Endometrium (tissue), 2 donors: ENCODE measurements around the gene ARID4A.
"Not testable (repeated sequence)": the region's sequence is repeated elsewhere in the genome, so short reads cannot be mapped to it uniquely, and the experiment has no call there.

Experiments
- FAIRE-seq: peaks from 2 replicates; lab custom pipeline; 2012; peaks lifted over from hg19 to GRCh38; lab: Jason Lieb, UNC
- donor health status: control.
- donor health status: control.

ARID4A gene

DNA sequence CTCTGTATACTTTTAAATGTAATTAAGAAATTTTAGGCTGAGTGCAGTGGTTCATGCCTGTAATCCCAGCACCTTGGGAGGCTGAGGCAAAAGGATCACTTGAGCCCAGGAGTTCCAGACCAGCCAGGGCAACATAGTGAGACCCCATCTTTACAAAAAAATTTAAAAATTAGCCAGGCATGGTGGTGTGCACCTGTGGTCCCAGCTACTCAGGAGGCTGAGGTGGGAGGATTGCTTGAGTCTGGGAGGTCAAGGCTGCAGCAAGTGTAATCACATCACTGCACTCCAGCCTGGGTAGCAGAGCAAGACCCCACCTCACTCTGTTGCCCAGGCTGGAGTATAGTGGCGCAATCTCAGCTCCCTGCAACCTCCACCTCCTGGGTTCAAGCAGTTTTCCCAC is 63.9 kb downstream of the ARID4A start:
- not testable (repeated sequence) for FAIRE-seq

DNA sequence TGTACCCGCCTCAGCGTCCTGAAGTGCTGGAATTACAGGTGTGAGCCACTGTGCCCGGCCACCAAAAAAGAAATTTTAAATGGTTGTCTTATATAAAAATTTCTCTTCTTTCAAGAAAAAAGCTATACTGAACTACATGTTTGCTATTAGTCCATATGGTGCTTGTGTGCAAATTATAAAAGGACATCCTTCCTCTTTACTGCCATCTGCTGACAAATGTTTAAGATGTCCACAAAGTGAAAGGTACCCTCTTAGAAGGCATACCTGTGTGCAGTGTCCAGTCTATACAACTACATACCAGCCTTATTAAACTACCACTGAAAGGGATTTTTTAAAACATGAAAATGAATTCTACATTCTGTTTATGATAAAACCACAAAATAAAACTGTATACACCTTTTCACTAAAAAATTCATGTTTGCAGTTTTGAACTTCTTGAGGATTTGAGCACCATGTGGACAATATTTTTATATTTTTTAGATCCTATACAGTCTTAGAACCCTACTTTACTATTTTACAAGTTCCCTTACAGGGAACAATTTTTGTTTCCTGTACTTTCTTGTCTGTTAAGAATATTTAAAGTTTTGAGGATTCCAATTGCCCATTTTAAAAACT is 64.5 kb downstream of the ARID4A start:
- FAIRE-seq, result no peak

DNA sequence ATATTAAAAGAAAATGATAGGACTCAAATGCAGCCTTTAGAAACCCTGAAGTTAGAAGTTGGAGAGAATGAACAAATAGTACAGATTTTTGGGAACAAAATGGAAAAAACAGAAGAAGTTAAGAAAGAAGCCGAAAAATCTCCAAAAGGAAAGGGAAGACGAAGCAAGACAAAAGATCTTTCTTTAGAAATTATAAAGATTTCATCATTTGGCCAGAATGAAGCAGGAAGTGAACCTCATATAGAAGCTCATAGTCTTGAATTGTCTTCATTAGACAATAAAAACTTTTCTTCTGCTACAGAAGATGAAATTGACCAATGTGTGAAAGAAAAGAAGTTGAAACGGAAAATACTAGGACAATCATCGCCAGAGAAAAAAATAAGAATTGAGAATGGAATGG is 66.0 kb downstream of the ARID4A start:
- no peak for FAIRE-seq

DNA sequence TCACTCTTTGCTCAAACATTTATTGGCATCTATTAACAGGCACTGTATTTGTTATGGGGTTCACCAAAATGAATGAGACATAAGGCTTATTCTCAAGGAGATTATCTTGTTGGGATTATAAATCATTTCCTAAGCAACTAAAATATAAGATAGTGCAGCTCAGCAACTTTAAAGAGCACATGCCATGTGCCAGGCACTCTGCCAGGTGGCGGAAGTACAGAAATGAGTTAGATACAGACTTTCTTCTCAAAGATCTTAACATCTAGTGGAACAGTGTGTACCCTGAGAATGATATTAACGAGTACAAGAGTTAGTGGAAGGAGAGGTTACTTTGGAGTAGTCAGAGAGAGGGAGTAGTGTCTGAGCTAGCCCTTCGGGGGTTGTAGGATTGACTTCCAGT is 68.9 kb downstream of the ARID4A start:
- FAIRE-seq, result no peak

DNA sequence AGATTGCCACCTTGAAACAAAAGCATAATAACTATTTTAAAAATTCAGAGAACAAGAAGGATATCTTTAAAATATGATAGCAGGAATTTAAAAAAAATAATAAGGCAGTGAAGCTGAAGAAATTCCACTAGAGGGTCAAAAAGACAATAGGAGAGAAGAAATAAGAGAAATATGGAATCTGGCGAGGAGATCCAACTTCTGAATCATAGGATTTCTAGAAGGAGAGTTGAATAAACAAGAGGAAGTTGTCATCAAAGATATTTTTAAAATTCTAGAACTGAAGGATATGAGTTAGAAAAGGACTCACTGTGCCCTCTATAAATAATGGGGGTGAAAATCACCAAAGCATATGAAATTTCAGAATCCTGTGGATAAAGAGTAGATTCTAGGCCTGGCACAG is 70.6 kb downstream of the ARID4A start:
- no peak for FAIRE-seq

DNA sequence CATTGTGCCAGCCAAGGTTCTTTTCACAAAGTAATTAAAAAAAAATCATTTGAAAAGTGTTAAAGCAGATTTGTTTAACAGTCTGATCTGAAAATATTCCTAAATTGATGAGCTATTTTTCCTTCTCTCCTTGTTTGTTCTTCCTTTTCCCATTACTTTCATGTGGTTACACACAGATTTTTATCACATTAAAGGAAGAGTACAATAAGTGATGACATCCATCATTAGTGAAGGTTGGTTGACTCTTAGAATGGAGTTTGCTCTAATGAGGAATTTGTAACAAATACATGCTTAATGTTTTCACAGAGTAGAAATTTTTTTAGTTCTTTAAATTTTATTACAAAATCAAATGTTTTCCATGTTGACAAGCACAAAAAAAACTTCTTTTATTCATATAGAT is 78.4 kb downstream of the ARID4A start:
- no peak for FAIRE-seq

DNA sequence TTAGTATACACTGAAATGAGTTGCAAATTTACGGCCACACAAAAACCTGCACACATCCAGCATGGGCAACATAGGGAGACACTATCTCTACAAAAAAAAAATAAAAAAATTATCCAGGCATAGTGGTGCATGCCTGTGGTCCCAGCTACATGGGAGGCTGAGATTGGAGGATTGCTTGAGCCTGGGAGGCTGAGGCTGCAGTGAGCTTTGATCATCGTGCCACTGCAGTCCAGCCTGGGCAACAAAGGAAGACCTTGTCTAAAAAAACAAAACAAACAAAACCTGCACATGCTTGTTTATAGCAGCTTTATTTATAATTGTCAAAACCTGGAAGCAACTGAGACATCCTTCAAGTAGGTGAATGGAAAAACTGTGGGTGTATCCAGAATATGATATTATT is 92.5 kb downstream of the ARID4A start:
- FAIRE-seq, result no peak

DNA sequence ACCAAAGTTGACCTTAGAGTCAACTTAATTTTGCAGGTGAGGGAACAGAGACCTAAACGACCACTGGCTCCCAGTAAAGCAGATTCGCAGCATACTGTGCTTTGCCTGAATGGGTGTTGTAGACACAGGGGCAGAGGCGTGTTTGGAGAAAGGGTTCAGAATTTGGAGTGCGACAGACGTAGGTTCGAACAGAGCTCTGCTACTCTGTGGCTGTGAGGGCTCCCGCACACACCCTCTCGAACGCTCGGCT is 97.1 kb downstream of the ARID4A start:
- no peak for FAIRE-seq

DNA sequence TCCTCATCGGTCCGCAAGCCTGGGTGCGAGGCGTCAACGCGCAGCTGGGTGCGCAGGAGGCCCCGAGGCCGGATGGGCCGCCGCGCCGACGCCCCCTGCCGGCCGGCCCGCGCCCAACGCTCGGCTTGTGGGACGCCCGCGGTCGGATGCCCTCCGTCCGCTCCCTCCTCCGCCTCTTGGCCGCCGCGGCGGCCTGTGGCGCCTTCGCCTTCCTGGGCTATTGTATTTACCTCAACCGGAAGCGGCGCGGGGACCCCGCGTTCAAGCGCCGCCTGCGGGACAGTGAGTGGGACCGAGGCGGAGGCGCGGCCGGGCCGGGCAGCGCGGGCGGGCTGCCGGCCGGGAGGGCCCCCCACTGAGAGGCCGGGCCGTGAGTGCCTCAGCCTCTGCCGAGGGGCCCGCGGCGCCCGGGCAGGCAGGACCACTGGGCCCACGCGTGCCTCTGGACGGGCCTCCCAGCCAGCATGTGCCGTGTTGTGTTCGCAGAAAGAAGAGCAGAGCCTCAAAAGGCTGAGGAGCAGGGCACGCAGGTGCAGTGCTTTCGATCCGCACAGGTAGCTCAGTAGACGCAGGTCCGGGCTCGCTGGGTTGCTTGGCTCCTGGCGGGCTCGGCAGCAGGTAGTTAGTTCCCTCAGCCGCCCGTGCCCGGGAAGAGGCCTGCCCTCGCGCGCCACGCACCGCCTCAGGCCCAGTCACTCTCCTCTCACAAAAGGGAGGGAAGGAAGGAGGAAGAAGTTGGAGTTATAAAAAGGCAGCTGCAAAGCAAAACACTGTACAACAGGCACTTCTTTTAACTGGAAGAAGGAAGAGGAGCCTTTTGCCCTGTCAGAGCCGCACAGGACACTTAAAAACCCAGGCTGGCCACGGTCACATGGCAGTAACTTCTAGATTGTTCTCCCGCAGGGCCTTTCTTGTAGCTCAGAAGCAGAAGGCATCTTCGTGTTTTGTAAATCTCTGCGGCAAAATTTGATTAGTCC is 97.7 kb downstream of the ARID4A start, which contains the start of gene TOMM20L:
TSS of gene TOMM20L (plus strand) at position 119 of the 977 bp plus-strand sequence. CDS start at position 147, 28 bp downstream.
- FAIRE-seq, result no peak

DNA sequence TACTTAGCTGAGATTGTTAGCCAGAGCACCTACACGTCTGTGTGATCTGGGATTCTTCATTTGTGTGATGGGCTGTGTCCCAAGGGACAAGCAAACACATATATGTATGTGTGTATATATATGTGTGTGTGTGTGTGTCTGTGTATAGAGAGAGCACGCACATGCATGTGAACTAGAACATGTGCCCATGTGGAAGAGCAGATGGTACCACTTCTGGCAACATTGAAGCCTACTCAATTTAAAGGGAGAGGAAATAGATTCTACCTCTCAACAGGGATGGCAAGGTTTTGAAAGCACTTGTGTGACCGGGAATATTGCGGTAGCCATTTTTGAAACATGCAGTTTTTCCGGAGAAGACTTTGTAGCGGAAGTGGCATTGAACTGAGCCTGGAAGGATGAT is 98.8 kb downstream of the ARID4A start:
- FAIRE-seq, result no peak

DNA sequence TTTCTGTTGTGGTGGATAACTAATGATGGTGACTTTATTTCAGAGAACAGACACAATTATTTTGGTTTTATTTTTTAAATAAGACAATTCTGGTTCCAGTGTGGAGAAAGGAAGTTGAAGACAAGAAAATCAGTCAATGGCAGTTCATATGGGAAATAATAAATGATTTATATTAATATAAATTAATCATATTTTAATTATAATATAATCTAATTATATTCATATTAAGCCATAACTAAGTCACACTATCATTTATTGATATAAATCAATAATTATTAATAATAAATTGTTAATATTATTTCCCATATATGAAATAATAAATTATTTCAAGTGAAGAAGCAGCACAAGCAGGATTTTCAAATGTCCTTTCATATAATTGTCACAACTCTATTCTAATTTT is 100.1 kb downstream of the ARID4A start:
- no peak for FAIRE-seq

DNA sequence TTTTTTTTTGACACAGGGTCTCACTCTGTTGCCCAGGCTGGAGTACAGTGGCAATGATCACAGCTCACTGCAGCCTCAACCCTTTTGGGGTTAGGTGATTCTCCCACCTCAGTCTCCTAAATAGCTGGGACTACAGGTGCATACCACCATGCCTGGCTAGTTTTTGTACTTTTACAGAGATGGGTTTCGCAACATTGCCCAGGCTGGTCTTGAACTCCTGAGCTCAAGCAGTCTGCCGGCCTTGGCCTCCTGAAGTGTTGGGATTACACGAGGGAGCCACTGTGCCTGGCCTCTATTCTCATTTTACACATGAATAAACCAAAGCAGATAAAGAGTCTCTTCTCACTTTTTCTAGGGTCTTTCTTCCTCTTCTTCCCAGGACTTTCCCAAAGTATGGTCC is 100.5 kb downstream of the ARID4A start:
- FAIRE-seq, result no peak

DNA sequence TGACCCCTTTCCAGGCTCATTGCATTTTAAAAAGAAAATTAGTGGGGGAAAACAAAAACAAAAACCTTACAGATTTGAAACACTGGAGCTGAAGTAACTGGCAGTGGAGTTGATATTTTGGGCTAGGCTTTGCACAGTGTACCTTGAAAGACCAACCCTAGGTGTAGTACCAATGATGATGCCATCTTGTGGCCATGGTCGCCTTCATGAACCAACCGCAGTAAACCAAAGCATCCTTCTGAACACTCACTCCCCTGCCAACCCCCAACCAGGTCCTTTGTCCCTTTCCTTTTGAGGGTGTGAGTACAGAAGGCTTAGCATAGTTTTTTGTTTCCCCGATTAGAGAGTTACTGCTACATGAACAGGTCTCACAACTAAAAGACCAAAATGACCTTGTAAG is 103.2 kb downstream of the ARID4A start:
- no peak for FAIRE-seq

DNA sequence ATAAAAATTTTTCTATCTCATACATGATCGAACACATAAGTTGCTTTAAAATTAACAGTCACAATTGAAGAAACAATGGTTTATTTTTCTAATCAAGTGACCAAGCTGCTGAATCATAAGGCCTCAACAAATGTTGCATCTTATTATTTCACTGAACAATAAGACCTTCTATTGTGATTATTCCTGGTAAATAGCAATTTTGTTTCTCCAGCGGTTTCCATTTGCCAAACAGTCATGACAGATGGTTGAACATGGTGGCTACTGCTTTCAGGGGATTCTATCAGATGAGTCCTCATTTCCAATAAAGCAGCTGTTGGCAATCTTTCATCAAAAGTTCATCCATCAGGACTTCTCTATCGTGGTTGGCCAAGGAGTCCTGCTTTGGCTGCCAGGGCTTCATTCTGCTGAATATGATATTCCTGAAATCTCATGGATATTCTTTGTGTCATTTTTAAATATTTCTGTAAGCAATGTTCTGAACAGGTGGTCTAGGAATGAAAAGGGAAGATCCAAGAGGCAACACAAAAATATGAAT is 110.4 kb downstream of the ARID4A start:
- no peak for FAIRE-seq

DNA sequence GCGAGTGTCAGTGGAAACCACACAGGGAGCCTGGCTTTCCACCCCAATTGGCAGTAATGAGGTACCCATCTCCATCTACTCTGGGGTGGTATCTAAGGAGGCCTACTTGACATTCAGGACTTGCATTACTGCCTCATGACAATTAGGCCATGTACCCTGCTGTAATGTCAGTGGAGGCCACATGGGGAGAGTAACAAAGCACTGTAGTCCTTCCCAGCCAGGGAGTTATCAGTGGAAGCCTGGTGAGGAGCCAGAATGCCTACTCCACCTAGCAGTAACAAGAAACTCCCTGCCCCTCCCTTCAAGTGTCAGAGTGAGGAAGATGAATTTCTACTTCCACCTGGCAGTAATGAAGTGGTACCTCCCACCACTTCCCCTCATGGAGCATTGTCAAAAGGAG is 116.5 kb downstream of the ARID4A start:
- no peak for FAIRE-seq

DNA sequence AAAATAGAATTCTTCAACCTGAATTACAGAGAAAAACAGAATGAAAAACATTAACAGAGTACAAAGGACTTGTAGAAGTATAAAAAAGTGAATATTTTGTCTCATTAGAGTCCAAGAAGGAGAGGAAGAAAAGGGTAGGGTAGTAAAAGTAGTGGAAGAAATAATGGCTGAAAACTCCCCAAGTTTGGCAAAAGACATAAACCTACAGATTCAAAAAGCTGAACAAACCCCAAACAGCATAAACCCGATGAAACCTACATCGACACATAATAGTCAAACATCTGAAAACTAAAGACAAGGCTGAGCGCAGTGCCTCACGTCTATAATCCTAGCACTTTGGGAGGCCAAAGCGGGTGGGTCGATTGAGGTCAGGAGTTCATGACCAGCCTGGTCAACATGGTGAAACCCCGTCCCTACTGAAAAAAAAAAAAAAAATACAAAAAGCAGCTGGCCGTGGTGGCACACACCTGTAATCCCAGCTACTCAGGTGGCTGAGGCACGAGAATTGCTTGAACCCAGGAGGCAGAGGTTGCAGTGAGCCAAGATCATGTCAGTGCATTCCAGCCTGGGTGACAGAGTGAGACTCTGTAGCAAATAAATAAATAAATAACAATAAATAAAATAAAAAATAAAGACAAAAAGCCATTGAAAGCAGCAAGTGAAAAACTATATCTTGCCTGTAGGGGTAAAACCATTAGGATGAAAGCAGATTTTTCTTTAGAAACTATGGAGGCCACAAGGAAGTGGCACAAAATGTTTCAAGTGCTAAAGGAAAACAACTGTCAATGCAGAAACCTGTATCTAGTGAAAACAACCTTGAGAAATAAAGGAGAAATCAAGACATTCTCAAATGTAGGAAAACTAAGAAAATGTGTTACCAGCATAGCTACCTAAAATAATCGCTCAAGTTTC is 117.5 kb downstream of the ARID4A start:
- FAIRE-seq, result no peak

DNA sequence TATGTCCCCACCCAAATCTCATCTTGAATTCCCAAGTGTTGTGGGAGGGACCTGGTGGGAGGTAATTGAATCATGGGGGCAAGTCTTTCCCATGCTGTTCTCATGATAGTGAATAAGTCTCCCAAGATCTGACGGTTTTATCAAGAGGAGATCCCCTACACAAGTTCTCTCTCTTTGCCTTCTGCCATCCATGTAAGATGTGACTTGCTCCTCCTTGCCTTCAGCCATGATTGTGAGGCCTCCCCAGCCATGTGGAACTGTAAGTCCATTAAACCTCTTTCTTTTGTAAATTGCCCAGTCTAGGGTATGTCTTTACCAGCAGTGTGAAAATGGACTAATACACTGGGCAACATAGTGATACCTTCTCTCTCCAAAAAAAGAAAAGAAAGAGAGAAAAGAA is 118.6 kb downstream of the ARID4A start:
- FAIRE-seq, result not testable (repeated sequence)
